ENCODE results near the gene COL4A3.

The COL4A3 gene

DNA sequence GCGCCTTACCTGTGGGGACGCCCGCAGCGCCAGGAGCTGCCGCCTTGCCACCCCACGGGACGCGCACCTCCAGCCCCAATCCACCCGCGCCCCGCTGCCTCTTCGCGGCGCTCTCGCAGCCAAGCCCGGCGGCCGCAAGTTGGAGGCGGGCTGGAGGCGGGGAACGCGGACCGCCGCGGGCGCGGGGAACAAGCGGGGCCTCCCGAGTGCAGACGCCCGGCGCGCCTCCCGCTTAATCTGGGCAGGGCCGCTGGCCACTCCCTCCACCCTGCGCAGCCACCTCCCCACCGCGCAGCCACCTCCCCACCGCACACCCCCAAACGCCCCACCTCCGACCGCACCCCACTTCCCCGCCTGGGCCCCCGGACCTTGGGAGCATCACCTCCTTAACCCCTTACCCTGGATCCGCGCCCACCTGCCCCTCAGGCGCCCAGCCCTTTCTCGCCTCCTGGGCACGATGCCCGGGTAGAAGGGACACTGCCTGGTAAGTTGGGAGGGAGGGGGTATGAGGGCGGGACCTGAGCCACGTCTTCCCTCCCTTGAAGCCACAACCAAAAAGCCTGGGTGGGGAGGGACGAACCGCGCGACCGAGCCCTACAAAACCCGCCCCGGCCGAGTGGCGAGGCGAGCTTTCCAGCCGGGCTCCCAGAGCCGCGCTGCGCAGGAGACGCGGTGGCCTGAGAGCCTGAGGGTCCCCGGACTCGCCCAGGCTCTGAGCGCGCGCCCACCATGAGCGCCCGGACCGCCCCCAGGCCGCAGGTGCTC, at the start of gene COL4A3, which contains the start of gene COL4A4:
TSS of gene COL4A3 (plus strand) at position 627 of the 765 bp plus-strand sequence. CDS start at position 730, 103 bp downstream.
TSS of gene COL4A4 (minus strand) at position 208 of the 765 bp plus-strand sequence. CDS start 16,722 bp downstream, outside the sequence.
- peaks cover 5% of the 10 kb centered on the region for H3K4me1 ChIP-seq (ENCODE audit: control insufficient read depth, low read depth, low read length)
- no peaks in the 10 kb centered on the region for H3K36me3 ChIP-seq (ENCODE audit: control insufficient read depth, low read depth, low read length)
- no peak within 1 kb of the TSS for H3K9ac ChIP-seq (ENCODE audit: low read length)
- H3K27me3 ChIP-seq (ENCODE audit: control insufficient read depth, insufficient read depth, low read length) = peaks cover 68% of the 10 kb centered on the region
- no peak within 1 kb of the TSS for H3K27ac ChIP-seq (ENCODE audit: low read length)
- no peaks in the 10 kb centered on the region for H3K9me3 ChIP-seq (ENCODE audit: control insufficient read depth, low read depth, low read length)
- H3K4me3 ChIP-seq (ENCODE audit: low read length) = peak within 1 kb of the TSS; percentile 58

DNA sequence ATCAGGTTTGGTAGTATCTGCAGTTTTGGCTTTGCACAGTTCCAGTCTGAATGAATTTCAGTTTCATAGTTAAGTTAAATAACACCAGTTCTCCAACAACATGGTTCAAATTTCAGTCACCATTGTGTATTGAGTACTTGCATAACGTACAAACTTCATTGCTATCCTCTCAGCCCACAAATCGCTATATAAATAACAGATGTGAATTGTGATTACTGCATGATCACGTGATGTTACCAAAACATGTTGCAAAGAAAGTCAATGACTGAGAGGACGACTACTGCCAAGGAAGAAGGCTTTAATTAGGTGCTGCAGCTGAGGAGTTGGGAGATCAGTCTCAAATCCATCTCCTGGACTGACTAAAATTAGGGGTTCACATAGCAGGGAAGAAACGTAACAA, 48.7 kb upstream of the COL4A3 start:
- no peak overlapping the region for H3K9ac ChIP-seq (ENCODE audit: low read length)
- no peaks in the 10 kb centered on the region for H3K27me3 ChIP-seq (ENCODE audit: control insufficient read depth, insufficient read depth, low read length)
- no peak overlapping the region for H3K4me3 ChIP-seq (ENCODE audit: low read length)
- no peaks in the 10 kb centered on the region for H3K36me3 ChIP-seq (ENCODE audit: control insufficient read depth, low read depth, low read length)
- no peaks in the 10 kb centered on the region for H3K9me3 ChIP-seq (ENCODE audit: control insufficient read depth, low read depth, low read length)
- no peak overlapping the region for H3K27ac ChIP-seq (ENCODE audit: low read length)
- no peaks in the 10 kb centered on the region for H3K4me1 ChIP-seq (ENCODE audit: control insufficient read depth, low read depth, low read length)

DNA sequence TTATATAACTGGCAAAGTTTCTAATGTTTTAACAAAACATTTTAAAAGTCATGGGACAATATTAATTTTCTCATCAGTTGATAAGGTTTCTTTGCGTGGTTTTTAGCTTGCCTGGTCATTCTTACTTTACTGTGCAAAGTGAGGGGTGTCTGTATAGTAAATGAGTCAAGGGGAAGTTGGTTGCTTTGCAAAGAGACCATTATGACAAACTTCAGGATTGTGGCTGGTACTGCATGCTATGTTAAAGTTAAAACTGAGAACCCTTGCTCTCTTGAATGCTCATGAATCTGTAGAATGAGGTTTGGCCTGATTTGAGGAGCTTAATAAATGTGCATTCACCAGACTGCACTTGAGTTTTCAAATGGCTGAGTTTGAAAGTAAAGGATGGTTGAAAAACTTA, 47.4 kb upstream of the COL4A3 start:
- Histone ChIP-seq H3K27ac (ENCODE audit: low read length) (no peak overlapping the region), H3K4me1 (ENCODE audit: control insufficient read depth, low read depth, low read length) (no peaks in the 10 kb centered on the region), H3K4me3 (ENCODE audit: low read length) (no peak overlapping the region), H3K9ac (ENCODE audit: low read length) (no peak overlapping the region), H3K9me3 (ENCODE audit: control insufficient read depth, low read depth, low read length) (no peaks in the 10 kb centered on the region), H3K36me3 (ENCODE audit: control insufficient read depth, low read depth, low read length) (no peaks in the 10 kb centered on the region), H3K27me3 (ENCODE audit: control insufficient read depth, insufficient read depth, low read length) (no peaks in the 10 kb centered on the region)

DNA sequence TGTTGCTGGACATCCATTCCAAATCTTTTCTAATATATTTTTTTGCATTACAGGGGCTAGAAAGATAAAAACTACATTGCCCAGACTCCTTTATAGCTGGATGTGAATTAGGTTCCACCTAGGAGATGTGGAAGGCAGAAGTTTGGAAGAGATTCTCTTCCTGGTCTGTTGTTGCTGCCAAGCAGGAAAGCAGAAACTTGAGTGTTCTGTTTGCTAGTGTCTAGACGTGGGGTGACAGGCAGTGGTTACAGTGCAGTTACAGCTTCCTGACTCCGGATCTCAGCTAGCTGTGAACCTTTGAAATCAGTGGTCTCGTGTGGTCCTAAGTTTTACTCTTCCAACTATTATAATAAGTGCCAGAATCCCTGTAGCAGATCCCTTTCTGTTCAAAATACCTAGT, 46.6 kb upstream of the COL4A3 start:
- H3K9ac ChIP-seq (ENCODE audit: low read length) = no peak overlapping the region
- no peaks in the 10 kb centered on the region for H3K36me3 ChIP-seq (ENCODE audit: control insufficient read depth, low read depth, low read length)
- H3K9me3 ChIP-seq (ENCODE audit: control insufficient read depth, low read depth, low read length) = no peaks in the 10 kb centered on the region
- H3K4me3 ChIP-seq (ENCODE audit: low read length) = no peak overlapping the region
- no peak overlapping the region for H3K27ac ChIP-seq (ENCODE audit: low read length)
- H3K4me1 ChIP-seq (ENCODE audit: control insufficient read depth, low read depth, low read length) = no peaks in the 10 kb centered on the region
- no peaks in the 10 kb centered on the region for H3K27me3 ChIP-seq (ENCODE audit: control insufficient read depth, insufficient read depth, low read length)

DNA sequence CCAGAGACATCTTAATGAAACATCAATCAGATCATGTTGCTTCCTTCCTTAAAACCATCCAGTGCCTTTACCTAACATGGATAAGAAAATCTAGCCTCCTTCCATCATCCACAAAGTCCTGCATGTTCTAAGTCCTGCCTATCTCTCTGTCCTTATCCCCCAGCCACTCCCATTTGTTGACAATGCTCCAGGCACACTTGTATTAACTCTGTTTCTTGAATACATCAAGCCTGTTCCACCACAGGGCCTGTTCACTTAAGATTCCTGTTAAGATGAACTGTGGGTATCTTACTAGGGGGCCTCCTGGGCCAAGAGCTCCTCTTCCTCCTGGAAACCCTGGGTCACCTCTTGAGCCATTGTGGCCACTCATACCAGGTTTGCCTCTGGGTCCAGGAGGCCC, 46.1 kb upstream of the COL4A3 start:
- H3K4me3 ChIP-seq (ENCODE audit: low read length) = no peak overlapping the region
- H3K27me3 ChIP-seq (ENCODE audit: control insufficient read depth, insufficient read depth, low read length) = no peaks in the 10 kb centered on the region
- H3K9me3 ChIP-seq (ENCODE audit: control insufficient read depth, low read depth, low read length) = no peaks in the 10 kb centered on the region
- H3K9ac ChIP-seq (ENCODE audit: low read length) = no peak overlapping the region
- H3K4me1 ChIP-seq (ENCODE audit: control insufficient read depth, low read depth, low read length) = no peaks in the 10 kb centered on the region
- no peaks in the 10 kb centered on the region for H3K36me3 ChIP-seq (ENCODE audit: control insufficient read depth, low read depth, low read length)
- H3K27ac ChIP-seq (ENCODE audit: low read length) = no peak overlapping the region

DNA sequence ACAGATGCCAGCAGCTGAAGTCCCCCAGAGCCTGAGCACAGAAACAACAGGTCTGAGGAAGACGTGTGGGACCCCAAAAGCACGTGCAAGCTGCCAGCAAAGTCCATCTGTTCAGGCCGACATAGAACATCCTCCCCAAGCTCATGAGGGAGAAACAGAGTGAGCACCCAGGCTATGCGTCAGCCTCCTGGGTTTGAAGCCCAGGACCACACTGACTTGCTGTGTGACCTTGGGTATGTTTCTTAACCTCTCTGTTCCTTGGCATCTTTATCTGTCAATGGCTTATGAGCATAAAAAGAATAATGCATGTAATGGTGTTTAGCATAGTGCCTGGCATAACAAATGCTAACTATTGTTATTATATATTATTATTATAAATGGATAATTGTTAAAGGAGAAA, 40.7 kb upstream of the COL4A3 start:
- no peaks in the 10 kb centered on the region for H3K9me3 ChIP-seq (ENCODE audit: control insufficient read depth, low read depth, low read length)
- H3K27me3 ChIP-seq (ENCODE audit: control insufficient read depth, insufficient read depth, low read length) = no peaks in the 10 kb centered on the region
- H3K4me1 ChIP-seq (ENCODE audit: control insufficient read depth, low read depth, low read length) = no peaks in the 10 kb centered on the region
- H3K27ac ChIP-seq (ENCODE audit: low read length) = no peak overlapping the region
- H3K4me3 ChIP-seq (ENCODE audit: low read length) = no peak overlapping the region
- H3K9ac ChIP-seq (ENCODE audit: low read length) = no peak overlapping the region
- no peaks in the 10 kb centered on the region for H3K36me3 ChIP-seq (ENCODE audit: control insufficient read depth, low read depth, low read length)

DNA sequence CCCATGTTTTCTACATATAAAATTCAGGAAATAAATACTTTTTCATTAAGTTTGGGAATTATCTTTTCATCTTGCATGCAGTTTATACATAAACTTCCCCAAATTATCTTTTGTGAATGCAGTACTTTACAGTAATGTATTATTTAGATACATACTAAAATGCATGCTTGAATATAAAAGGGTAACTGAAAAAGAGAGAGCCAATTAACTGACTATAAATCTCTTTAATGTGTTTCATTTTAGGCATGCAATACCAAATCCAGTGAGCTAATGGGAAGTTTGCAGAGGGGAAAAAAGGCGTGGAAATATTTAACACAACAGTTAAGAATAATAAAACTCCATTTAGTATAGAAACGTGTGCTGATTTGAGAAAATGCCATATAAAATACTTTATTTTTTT, 39.6 kb upstream of the COL4A3 start:
- H3K4me3 ChIP-seq (ENCODE audit: low read length) = no peak overlapping the region
- no peak overlapping the region for H3K27ac ChIP-seq (ENCODE audit: low read length)
- H3K9me3 ChIP-seq (ENCODE audit: control insufficient read depth, low read depth, low read length) = no peaks in the 10 kb centered on the region
- no peaks in the 10 kb centered on the region for H3K4me1 ChIP-seq (ENCODE audit: control insufficient read depth, low read depth, low read length)
- H3K27me3 ChIP-seq (ENCODE audit: control insufficient read depth, insufficient read depth, low read length) = no peaks in the 10 kb centered on the region
- no peak overlapping the region for H3K9ac ChIP-seq (ENCODE audit: low read length)
- no peaks in the 10 kb centered on the region for H3K36me3 ChIP-seq (ENCODE audit: control insufficient read depth, low read depth, low read length)

DNA sequence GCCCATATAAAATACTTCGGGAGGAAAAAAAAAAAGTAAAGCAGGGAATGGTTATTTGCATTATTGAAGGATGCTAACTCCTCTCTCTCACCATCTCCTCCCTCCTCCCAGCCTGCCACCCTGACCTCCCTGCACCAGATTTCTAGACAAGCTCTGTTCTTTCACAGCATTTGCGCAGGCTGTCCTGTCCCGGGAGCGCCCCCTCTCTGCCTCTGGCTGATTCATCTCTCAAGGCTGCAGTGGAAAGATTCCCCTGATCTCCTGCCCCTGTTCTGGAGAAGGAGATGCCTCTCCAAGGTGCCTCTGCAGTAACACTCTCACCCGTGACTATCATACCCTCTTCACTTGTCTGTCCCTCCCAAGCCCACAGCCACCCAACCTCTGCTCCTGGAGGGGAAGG, 38.9 kb upstream of the COL4A3 start:
- H3K9me3 ChIP-seq (ENCODE audit: control insufficient read depth, low read depth, low read length) = no peaks in the 10 kb centered on the region
- no peak overlapping the region for H3K9ac ChIP-seq (ENCODE audit: low read length)
- H3K4me1 ChIP-seq (ENCODE audit: control insufficient read depth, low read depth, low read length) = no peaks in the 10 kb centered on the region
- H3K27me3 ChIP-seq (ENCODE audit: control insufficient read depth, insufficient read depth, low read length) = no peaks in the 10 kb centered on the region
- no peaks in the 10 kb centered on the region for H3K36me3 ChIP-seq (ENCODE audit: control insufficient read depth, low read depth, low read length)
- no peak overlapping the region for H3K4me3 ChIP-seq (ENCODE audit: low read length)
- H3K27ac ChIP-seq (ENCODE audit: low read length) = no peak overlapping the region

DNA sequence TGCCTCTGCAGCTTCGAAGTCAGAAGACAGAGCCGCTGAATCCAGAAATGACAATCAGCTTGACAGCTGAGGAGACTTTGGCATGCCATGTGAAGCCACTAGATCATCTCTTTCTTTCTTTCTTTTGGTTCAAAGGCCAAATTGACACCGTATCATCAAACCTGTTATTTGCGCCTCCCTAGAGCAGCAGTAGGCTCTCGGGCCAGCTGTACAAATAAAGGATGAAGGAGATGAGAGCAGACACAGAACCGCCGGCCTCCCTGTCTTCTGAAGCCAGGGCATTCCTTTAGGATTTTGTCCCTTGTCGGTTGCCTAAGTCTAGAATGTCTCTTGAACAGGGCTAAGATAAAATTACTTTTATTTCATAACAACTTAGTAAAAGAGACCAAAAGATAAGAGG, 37.2 kb upstream of the COL4A3 start:
- no peak overlapping the region for H3K9ac ChIP-seq (ENCODE audit: low read length)
- H3K27me3 ChIP-seq (ENCODE audit: control insufficient read depth, insufficient read depth, low read length) = no peaks in the 10 kb centered on the region
- no peak overlapping the region for H3K27ac ChIP-seq (ENCODE audit: low read length)
- H3K4me1 ChIP-seq (ENCODE audit: control insufficient read depth, low read depth, low read length) = no peaks in the 10 kb centered on the region
- no peaks in the 10 kb centered on the region for H3K36me3 ChIP-seq (ENCODE audit: control insufficient read depth, low read depth, low read length)
- H3K9me3 ChIP-seq (ENCODE audit: control insufficient read depth, low read depth, low read length) = no peaks in the 10 kb centered on the region
- no peak overlapping the region for H3K4me3 ChIP-seq (ENCODE audit: low read length)

DNA sequence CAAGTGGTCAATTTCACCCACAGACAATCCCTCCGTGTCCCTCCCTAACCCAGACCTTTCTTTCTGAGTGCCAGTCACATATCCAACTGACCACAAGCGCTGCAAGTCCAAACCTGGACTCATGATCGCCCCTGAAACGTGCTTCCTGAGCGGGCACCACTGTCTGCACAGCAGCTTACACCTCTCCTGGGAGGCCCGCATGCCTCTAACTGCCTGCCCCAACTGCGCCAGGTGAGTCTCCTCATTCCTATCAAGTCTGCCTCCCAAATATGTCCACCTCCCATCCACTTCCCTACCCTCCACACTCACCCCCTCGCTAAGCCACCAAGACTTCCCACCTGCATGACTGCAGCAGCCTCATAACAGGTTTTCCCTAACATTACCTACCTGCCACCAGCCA, 33.8 kb upstream of the COL4A3 start:
- no peaks in the 10 kb centered on the region for H3K9me3 ChIP-seq (ENCODE audit: control insufficient read depth, low read depth, low read length)
- no peaks in the 10 kb centered on the region for H3K27me3 ChIP-seq (ENCODE audit: control insufficient read depth, insufficient read depth, low read length)

DNA sequence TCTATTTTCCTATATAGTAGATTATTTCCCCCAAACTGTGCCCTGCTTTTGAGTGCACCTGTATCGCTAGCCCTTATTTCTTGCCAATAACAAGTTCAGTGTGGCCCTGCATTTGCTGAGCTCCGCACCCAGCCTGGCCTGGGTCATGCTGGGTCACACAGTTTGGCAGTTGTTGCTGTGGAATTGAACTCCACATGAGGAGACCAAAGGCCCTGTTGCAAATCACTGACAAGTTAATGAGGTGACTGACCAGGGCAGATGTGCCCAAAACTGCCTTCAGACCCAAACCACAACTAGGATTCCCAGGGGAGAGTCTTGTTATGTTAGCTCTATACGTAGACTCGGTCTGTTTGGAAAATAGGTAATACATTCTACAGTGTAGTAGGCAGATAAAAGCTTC, 31.4 kb upstream of the COL4A3 start:
- no peak overlapping the region for H3K4me3 ChIP-seq (ENCODE audit: low read length)
- no peaks in the 10 kb centered on the region for H3K36me3 ChIP-seq (ENCODE audit: control insufficient read depth, low read depth, low read length)

More for the DNA sequence above, 33.8 kb upstream of the COL4A3 start:
- Histone ChIP-seq H3K36me3 (ENCODE audit: control insufficient read depth, low read depth, low read length) (no peaks in the 10 kb centered on the region), H3K4me3 (ENCODE audit: low read length) (no peak overlapping the region), H3K27ac (ENCODE audit: low read length) (no peak overlapping the region), H3K4me1 (ENCODE audit: control insufficient read depth, low read depth, low read length) (no peaks in the 10 kb centered on the region), H3K9ac (ENCODE audit: low read length) (no peak overlapping the region)

DNA sequence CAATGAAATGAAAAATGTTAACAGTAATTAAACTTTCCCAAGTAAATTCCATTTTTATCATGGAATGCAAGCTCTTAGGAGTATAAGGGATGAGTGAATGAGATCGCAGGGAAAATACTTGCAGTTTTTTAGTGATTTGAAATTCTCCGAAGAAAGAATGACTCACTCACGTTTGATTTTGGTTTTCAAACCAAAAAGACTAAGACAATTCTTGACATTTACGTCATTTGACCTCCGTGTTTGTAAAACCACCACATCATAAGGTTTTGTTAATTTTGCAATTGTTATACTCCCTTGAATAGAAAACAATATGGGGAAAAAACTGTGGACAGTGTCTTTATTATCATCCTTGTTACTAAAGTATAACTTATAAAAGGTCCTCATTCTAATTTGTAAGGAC, 29.8 kb upstream of the COL4A3 start:
- H3K4me3 ChIP-seq (ENCODE audit: low read length) = no peak overlapping the region
- H3K9me3 ChIP-seq (ENCODE audit: control insufficient read depth, low read depth, low read length) = no peaks in the 10 kb centered on the region
- no peaks in the 10 kb centered on the region for H3K27me3 ChIP-seq (ENCODE audit: control insufficient read depth, insufficient read depth, low read length)
- no peak overlapping the region for H3K27ac ChIP-seq (ENCODE audit: low read length)
- no peaks in the 10 kb centered on the region for H3K4me1 ChIP-seq (ENCODE audit: control insufficient read depth, low read depth, low read length)
- H3K36me3 ChIP-seq (ENCODE audit: control insufficient read depth, low read depth, low read length) = no peaks in the 10 kb centered on the region
- H3K9ac ChIP-seq (ENCODE audit: low read length) = no peak overlapping the region

More for the DNA sequence above, 31.4 kb upstream of the COL4A3 start:
- H3K27ac ChIP-seq (ENCODE audit: low read length) = no peak overlapping the region
- no peaks in the 10 kb centered on the region for H3K27me3 ChIP-seq (ENCODE audit: control insufficient read depth, insufficient read depth, low read length)
- H3K9me3 ChIP-seq (ENCODE audit: control insufficient read depth, low read depth, low read length) = no peaks in the 10 kb centered on the region
- no peaks in the 10 kb centered on the region for H3K4me1 ChIP-seq (ENCODE audit: control insufficient read depth, low read depth, low read length)
- no peak overlapping the region for H3K9ac ChIP-seq (ENCODE audit: low read length)

Measured in iPS-18a (cell line).